ENCODE measurements around the gene ABCD1. TPM values are rescaled to one million over a fixed set of nuclear protein-coding genes. Genes with fewer than 3 reads are reported as not detected.

The ABCD1 gene
- total RNA-seq, 1 donor from 2014 or later, result 19.7 TPM

DNA sequence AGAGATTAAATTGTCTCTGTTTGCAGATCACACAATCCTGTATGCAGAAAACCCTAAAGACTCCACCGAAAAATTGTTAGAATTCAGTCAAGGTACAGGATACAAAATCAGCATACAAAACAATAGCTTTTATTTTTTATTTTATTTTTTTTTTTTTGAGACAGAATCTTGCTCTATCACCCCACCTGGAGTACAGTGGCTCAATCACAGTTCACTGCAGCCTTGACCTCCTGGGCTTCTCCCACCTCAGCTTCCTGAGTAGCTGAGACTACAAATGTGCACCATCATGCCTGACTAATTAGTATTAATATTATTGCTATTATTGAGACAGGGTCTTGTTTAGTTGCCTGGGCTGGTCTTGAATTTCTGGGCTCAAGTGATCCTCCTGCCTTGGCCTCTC lies 30.5 kb downstream of the ABCD1 start:
- TF ChIP-seq, protein P1, sequence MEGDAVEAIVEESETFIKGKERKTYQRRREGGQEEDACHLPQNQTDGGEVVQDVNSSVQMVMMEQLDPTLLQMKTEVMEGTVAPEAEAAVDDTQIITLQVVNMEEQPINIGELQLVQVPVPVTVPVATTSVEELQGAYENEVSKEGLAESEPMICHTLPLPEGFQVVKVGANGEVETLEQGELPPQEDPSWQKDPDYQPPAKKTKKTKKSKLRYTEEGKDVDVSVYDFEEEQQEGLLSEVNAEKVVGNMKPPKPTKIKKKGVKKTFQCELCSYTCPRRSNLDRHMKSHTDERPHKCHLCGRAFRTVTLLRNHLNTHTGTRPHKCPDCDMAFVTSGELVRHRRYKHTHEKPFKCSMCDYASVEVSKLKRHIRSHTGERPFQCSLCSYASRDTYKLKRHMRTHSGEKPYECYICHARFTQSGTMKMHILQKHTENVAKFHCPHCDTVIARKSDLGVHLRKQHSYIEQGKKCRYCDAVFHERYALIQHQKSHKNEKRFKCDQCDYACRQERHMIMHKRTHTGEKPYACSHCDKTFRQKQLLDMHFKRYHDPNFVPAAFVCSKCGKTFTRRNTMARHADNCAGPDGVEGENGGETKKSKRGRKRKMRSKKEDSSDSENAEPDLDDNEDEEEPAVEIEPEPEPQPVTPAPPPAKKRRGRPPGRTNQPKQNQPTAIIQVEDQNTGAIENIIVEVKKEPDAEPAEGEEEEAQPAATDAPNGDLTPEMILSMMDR (IDR thresholded peaks at IDR 0.05), result no peak
- Mint-ChIP-seq H3K27me3 (ENCODE audit: unreplicated experiment) (no peaks in the 10 kb centered on the region), H3K4me1 (ENCODE audit: unreplicated experiment) (no peaks in the 10 kb centered on the region), H3K9me3 (ENCODE audit: unreplicated experiment) (peaks cover 7% of the 10 kb centered on the region), H3K36me3 (ENCODE audit: unreplicated experiment) (no peaks in the 10 kb centered on the region), H3K4me3 (ENCODE audit: unreplicated experiment) (no peak overlapping the region), H3K27ac (ENCODE audit: unreplicated experiment) (no peak overlapping the region)
- DNase-seq (ENCODE audit: extremely low spot score, unreplicated experiment), result no peak

DNA sequence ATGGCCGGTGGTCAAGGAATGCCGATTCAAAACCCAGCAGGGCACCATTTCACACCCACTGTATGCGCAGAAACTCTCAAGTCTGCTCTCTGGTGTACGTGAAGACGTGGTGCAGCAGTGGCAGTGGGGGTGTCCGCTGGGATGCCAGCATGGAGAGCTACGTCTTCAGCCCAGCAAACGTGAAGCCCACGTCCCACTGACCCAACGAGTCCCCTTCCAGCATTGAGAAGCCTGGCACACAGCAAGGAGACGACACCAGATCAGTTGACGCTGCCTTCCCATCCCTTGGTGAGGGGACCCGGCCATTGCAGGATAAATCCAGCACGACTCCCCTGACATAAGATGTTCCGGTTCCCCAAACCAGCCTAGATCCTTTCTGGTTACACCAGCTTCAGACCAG lies 37.2 kb downstream of the ABCD1 start:
- no peaks in the 10 kb centered on the region for H3K36me3 Mint-ChIP-seq (ENCODE audit: unreplicated experiment)
- DNase-seq (ENCODE audit: extremely low spot score, unreplicated experiment), result no peak
- H3K27ac Mint-ChIP-seq (ENCODE audit: unreplicated experiment), result no peak overlapping the region
- TF ChIP-seq, protein P1 (IDR thresholded peaks at IDR 0.05), result no peak
- peaks cover 17% of the 10 kb centered on the region for H3K4me1 Mint-ChIP-seq (ENCODE audit: unreplicated experiment)
- H3K9me3 Mint-ChIP-seq (ENCODE audit: unreplicated experiment), result no peaks in the 10 kb centered on the region
- no peaks in the 10 kb centered on the region for H3K27me3 Mint-ChIP-seq (ENCODE audit: unreplicated experiment)
- H3K4me3 Mint-ChIP-seq (ENCODE audit: unreplicated experiment), result no peak overlapping the region

DNA sequence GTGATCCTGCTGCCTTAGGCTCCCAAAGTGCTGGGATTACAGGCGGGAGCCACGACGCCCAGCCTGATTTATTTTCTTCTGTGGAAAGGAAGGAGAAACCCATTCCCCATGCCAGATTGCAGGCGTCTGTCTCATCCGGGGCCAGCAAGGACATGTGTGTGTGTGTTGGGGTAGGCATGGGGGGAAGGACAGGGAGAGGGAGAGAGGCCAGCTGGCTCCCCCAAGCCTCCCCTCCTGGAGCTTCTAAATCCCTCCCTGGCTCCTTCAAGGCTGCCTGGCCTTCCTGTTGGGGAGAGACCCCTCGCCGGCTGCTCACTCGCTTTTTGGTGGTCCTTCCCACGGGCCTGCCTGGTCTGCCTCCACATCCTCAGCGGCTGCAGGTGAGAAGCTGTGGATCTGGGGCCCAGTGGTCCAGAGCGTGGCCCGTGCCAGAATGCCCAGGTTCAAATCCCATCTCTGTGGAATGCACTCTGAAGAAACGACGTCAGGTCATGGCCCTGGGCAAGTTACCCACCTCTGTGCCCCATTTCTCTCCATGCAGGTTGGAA lies 38.0 kb downstream of the ABCD1 start:
- TF ChIP-seq, protein P1 (IDR thresholded peaks at IDR 0.05), result no peak
- no peaks in the 10 kb centered on the region for H3K9me3 Mint-ChIP-seq (ENCODE audit: unreplicated experiment)
- no peaks in the 10 kb centered on the region for H3K36me3 Mint-ChIP-seq (ENCODE audit: unreplicated experiment)
- H3K27ac Mint-ChIP-seq (ENCODE audit: unreplicated experiment), result no peak overlapping the region
- DNase-seq (ENCODE audit: extremely low spot score, unreplicated experiment), result no peak
- no peaks in the 10 kb centered on the region for H3K27me3 Mint-ChIP-seq (ENCODE audit: unreplicated experiment)
- H3K4me3 Mint-ChIP-seq (ENCODE audit: unreplicated experiment), result no peak overlapping the region
- peaks cover 17% of the 10 kb centered on the region for H3K4me1 Mint-ChIP-seq (ENCODE audit: unreplicated experiment)

DNA sequence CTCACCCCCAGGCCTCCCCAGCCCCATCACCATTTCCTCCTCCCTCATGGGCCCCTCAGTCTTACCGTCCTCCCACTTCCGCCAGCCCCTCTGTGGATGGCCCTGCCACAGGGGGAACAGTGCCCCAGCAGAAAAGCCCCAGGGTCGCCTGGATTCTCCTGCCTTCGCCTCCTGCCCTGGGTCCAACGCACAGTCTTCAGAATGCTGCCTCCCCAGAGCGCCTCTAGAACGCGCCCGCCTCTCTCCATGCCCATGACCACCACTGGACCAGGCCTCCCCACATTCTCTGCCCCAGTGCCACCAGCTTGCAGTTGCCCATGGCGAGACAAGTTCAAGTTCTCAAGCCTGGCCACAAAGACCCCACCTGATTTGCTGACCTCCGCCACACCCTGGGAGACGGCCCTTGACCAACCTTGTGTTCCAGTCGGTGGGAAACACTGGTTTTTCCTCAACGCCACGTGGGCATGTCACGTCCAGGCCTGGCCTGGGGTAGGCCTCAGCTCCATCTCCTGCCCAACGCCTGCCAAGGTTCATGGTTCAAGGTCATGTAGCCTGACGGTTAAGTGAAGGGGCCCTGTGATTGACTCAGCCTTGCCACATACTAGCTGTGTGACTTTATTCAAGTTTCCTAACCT lies 38.8 kb downstream of the ABCD1 start:
- no peaks in the 10 kb centered on the region for H3K9me3 Mint-ChIP-seq (ENCODE audit: unreplicated experiment)
- no peaks in the 10 kb centered on the region for H3K27me3 Mint-ChIP-seq (ENCODE audit: unreplicated experiment)
- H3K36me3 Mint-ChIP-seq (ENCODE audit: unreplicated experiment), result no peaks in the 10 kb centered on the region
- no peak for DNase-seq (ENCODE audit: extremely low spot score, unreplicated experiment)
- H3K4me1 Mint-ChIP-seq (ENCODE audit: unreplicated experiment), result peaks cover 17% of the 10 kb centered on the region
- H3K4me3 Mint-ChIP-seq (ENCODE audit: unreplicated experiment), result no peak overlapping the region
- TF ChIP-seq, protein P1 (IDR thresholded peaks at IDR 0.05), result no peak
- H3K27ac Mint-ChIP-seq (ENCODE audit: unreplicated experiment), result no peak overlapping the region

DNA sequence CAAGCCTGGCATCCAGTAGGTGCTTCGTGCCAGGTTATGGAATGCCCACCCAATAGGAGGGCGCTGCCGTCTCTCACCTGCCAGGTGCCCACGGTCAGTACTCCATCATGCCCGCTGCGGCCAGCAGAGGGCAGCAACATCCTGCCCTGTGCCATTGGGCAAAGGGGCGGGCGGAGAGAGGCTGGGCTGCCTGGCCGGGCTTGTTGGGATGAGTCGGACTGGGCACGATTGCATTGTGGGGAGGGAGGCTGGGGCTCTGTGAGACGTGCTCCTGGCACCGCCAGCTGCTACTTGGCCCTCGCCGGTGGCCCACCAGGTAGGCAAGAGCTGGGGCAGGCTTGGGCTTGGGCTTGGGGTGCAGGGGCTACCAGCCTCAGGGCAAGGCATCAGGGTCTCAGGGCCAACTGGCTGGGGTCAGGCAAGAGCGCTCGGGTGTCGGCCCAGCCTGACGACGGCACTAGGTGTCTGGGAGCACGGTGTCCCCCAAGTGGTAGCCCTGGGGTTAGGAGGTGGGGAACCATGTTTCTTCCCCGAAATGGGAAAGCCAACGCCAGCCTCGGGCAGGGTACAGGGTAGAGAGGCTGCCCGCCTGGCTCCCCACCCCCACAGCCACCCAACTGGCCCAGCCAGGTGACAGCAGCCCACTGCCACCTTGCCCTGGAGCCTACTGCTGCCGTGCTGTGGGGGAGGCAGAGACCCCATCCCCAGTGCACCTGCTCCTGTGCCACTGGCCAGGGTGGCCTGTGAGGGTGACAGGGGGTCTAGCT lies 39.5 kb downstream of the ABCD1 start, which contains the start of gene PLXNB3:
Gene PLXNB3 (plus strand): TSS at position 261 of the 767 bp plus-strand sequence. CDS start 1,287 bp downstream, outside the sequence.
- H3K27me3 Mint-ChIP-seq (ENCODE audit: unreplicated experiment), result no peaks in the 10 kb centered on the region
- no peaks in the 10 kb centered on the region for H3K9me3 Mint-ChIP-seq (ENCODE audit: unreplicated experiment)
- peaks cover 17% of the 10 kb centered on the region for H3K4me1 Mint-ChIP-seq (ENCODE audit: unreplicated experiment)
- TF ChIP-seq, protein P1 (IDR thresholded peaks at IDR 0.05), result peak; percentile 80
- H3K36me3 Mint-ChIP-seq (ENCODE audit: unreplicated experiment), result no peaks in the 10 kb centered on the region
- H3K27ac Mint-ChIP-seq (ENCODE audit: unreplicated experiment), result no peak within 1 kb of the TSS
- no peak for DNase-seq (ENCODE audit: extremely low spot score, unreplicated experiment)
- H3K4me3 Mint-ChIP-seq (ENCODE audit: unreplicated experiment), result peak within 1 kb of the TSS; percentile 55

Data from osteocyte (in vitro differentiated cells).